Measurements from ENCODE around the gene ANKFN1.
"Not testable (repeated sequence)": the region's sequence is repeated elsewhere in the genome, so short reads cannot be mapped to it uniquely, and the experiment has no call there.

Gene ANKFN1

GRCh38 chr17:56274491-56274890 lies 121.2 kb downstream of the ANKFN1 start:
- no peak for DNase-seq (ENCODE audit: low read depth in 3 of 3, low spot score in 1 of 3)

DNA sequence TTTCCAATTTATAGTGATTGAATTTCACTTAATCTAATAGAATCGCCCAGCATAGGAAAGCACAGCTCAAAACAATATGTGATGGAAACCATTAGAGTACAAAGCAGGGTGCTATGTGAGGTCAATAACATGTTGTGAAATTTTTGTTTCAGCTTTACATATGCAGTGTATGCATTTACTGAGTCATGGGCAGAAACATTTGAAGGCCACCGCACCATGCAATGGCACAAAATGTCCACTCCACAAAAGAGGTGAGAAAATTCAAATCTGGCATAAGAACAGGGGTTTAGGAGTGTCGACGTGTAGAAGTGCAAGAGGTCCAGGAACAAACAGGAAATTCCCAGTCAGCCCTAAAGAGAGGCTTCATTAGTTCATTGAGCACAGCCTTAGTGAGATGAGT lies 131.2 kb downstream of the ANKFN1 start:
- no peak for DNase-seq (ENCODE audit: low read depth in 3 of 3, low spot score in 1 of 3)

GRCh38 chr17:56288786-56289185 lies 135.5 kb downstream of the ANKFN1 start:
- DNase-seq (ENCODE audit: low read depth in 3 of 3, low spot score in 1 of 3) = not testable (repeated sequence)

GRCh38 chr17:56289321-56289720 lies 136.0 kb downstream of the ANKFN1 start:
- DNase-seq (ENCODE audit: low read depth in 3 of 3, low spot score in 1 of 3) = no peak

- no peak for DNase-seq (ENCODE audit: low read depth in 3 of 3, low spot score in 1 of 3)
Measured at GRCh38 chr17:56290101-56290801, 137.0 kb downstream of the ANKFN1 start.

DNA sequence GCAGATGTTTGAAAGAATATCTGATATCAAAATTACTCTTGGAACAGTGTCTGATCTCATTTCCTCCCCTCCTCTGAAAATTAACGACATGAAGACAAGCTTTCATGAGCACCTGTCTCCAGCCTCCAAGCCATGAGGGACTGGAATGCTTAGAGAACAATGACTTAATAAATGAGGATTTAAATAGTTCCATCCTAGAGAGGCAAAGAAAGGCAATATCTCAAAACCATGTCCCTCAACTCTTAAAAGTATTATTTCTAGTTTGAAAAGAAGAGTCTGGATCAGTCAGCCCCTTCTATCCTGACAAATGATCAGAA lies 137.5 kb downstream of the ANKFN1 start:
- no peak for DNase-seq (ENCODE audit: low read depth in 3 of 3, low spot score in 1 of 3)

DNA sequence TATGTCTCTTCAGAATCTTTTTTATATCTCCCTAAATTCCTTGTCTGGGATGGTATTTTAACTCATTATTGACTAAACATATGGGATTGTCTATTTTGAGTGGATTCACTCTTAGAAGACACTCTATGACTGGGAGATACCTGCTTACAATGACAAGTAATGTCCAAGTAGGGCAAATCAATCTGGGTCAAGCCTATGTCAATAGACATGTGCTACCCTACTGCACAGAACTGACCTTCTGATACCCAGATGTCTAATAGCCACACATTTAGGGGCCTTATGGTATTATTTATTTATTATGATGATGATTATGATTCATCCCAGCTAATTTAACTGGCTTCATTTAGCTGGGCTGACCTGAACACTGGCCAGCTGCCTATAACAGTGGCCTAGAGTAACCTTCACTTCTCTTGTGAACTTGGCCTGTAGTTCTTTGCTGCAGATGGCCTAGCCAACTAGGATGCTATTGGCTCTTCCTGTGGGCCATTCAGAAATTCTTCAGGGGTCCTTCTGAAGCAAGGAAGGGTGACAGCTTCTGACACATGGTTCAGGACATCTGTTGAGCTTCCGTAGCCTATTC lies 138.0 kb downstream of the ANKFN1 start:
- no peak for DNase-seq (ENCODE audit: low read depth in 3 of 3, low spot score in 1 of 3)

- no peak for DNase-seq (ENCODE audit: low read depth in 3 of 3, low spot score in 1 of 3)
Measured at GRCh38 chr17:56292010-56292409, 138.7 kb downstream of the ANKFN1 start.

- DNase-seq (ENCODE audit: low read depth in 3 of 3, low spot score in 1 of 3) = no peak
Measured at GRCh38 chr17:56292578-56292977, 139.3 kb downstream of the ANKFN1 start.

DNA sequence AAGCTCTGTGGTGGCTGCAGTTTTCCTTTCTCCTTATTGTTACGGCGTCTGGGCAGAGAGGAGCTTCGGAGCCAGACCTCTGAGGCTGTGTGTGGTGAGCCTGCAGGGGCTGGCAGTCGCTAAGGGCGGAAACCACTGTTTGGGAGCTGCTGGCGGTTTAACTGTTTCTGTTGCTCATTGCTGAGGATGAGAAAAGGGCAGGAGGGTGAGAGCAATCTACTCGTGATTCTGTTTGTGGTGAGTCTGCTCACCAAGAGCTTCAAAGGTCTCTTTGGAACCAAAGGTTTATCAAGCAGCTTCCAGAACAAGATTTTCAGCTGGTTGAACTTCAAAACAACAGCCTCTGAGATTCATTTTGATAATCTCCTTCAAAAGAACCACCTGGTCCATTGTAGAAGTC lies 143.9 kb downstream of the ANKFN1 start:
- no peak for DNase-seq (ENCODE audit: low read depth in 3 of 3, low spot score in 1 of 3)

- DNase-seq (ENCODE audit: low read depth in 3 of 3, low spot score in 1 of 3) = no peak
Measured at GRCh38 chr17:56298846-56299245, 145.6 kb downstream of the ANKFN1 start.

GRCh38 chr17:56300144-56300543 lies 146.9 kb downstream of the ANKFN1 start:
- DNase-seq (ENCODE audit: low read depth in 3 of 3, low spot score in 1 of 3) = no peak

DNA sequence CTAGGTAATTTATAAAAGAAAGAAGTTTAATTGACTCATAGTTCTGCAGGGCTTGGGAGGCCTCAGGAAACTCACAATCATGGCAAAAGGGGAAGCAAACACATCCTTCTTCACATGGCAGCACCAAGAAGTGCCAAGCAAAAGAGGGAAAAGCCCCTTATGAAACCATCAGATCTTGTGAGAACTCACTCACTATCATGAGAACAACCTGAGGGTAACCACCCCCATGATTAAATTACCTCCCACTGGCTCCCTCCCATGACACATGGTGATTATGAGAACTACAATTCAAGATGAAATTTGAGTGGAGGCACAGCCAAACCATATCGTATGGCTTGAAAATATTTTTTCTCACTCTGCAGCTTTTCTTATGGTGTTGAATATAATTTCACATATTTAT lies 151.7 kb downstream of the ANKFN1 start:
- no peak for DNase-seq (ENCODE audit: low read depth in 3 of 3, low spot score in 1 of 3)

- no peak for DNase-seq (ENCODE audit: low read depth in 3 of 3, low spot score in 1 of 3)
Measured at GRCh38 chr17:56309897-56310296, 156.6 kb downstream of the ANKFN1 start.

GRCh38 chr17:56310782-56311181 lies 157.5 kb downstream of the ANKFN1 start:
- DNase-seq (ENCODE audit: low read depth in 3 of 3, low spot score in 1 of 3) = no peak

DNA sequence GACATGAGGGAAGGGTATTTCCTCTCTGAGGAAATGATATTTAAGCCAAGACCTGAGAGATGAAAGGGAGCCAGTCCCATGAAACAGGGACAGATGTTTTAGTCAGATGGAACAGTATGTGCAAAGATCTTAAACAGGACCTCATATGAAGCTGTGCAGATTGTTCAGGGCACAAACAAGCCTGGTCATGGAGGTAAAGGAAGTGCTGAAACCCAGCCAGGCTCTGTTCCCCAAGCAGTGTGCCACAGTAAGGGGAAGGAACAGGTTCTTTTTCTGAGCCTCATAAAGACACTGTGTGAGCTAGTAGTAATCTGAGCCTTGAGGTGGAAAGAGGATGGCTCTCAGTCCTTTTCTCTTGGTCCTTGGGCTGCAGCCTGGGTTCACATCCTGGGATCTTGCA lies 159.9 kb downstream of the ANKFN1 start:
- DNase-seq (ENCODE audit: low read depth in 3 of 3, low spot score in 1 of 3) = no peak

DNA sequence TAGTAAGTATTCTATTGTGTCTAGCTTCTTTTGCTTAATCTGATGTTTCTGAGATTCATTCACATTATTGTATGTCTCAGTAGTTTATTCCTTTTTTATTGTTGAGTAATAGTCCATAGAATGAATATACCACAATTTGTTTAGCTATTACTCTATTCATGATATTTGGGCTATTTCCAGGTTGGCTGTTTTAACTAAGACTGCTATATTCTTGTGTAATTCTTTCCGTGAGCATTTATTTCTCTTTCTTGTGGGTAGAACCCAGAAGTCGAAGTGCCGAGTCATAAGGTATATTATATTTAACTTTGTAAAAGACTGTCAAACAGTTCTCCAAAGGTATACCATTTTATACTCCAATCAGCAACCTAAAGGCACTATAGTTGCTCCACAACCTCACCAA lies 160.8 kb downstream of the ANKFN1 start:
- no peak for DNase-seq (ENCODE audit: low read depth in 3 of 3, low spot score in 1 of 3)

DNA sequence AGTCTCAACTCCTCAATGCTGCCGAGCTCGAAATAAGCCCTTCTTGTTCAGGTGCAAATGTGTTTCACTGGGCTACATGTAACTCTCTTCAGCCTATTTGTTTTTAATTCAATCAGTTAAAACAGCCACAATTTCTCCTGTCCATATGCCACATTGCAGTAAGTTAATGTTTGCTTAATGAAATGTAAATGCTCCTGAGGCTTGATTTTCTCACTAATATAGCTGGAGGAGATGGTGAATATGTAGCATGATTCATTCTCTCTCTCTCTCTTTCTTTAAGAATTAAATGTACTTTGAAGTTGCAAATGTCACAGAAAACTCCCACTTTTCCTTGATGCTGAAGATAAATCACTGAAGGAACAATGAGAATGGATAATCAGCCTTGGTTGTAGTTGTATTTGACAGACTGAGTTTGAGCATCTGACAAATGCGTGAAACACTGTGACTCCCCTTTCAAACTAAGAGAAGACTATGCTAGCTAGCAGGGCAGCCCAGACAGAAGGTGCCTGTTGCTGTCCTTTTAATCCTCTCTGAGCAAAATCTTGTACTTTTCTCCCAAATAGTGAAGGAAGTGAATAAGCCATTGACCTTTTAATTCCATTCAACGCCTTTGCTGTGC lies 161.8 kb downstream of the ANKFN1 start:
- DNase-seq (ENCODE audit: low read depth in 3 of 3, low spot score in 1 of 3) = no peak

DNA sequence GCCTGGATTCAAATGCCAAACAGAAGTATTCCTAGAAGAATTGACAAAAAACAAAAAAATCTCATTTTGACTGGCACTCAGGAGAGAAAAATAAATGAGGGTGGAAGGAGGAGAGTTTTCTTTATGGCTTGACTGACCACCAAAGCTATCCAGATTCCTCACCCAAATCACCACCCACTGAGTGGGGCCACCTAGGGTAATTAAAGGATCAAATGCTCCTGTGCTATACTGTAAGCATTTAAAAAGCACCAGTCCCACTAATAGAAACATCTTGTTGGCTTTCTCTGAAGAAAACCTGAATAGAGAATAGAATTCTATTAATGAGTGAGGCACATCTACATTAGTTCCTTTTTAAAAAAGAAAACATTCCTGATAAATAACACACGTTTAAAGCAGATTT lies 163.3 kb downstream of the ANKFN1 start:
- DNase-seq (ENCODE audit: low read depth in 3 of 3, low spot score in 1 of 3) = no peak

- no peak for DNase-seq (ENCODE audit: low read depth in 3 of 3, low spot score in 1 of 3)
Measured at GRCh38 chr17:56317351-56318208, 164.3 kb downstream of the ANKFN1 start.

DNA sequence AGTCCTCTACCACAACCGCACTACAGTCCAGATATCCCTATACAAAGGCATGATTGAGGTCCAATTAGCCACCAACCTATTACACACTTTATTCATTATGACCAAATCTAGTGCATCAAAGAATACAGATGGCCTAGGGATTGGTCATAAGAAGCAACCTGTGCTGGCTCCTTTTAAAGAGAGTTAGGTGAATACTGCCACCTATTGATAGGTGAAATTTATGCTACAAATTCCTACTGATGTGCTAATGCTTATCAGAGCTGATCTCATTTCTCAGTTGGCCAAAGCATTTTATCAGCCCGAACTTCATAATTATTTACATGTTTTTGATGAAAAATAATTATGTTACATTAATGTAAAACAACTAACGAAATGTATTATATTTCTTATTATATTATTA lies 166.3 kb downstream of the ANKFN1 start:
- DNase-seq (ENCODE audit: low read depth in 3 of 3, low spot score in 1 of 3) = no peak

- DNase-seq (ENCODE audit: low read depth in 3 of 3, low spot score in 1 of 3) = no peak
Measured at GRCh38 chr17:56320443-56320842, 167.2 kb downstream of the ANKFN1 start.

All from stimulated activated CD4-positive, alpha-beta T cell treated with anti-CD3 and anti-CD28 coated beads, TNF-alpha, amount 100 ng/mL, for 1 hour (primary cell).